Kidney (tissue), 14 donors: ENCODE measurements around the gene AACS. TPM values are rescaled to one million over a fixed set of nuclear protein-coding genes. Genes with fewer than 3 reads are reported as not detected.

Experiments used
- DNase-seq, 5 donors: peaks; one replicate each; pipeline ENCODE4 v3.0.0-alpha.2; 2013 to 2020
- FAIRE-seq: peaks from 2 replicates; lab custom pipeline; 2012; peaks lifted over from hg19 to GRCh38; lab: Jason Lieb, UNC
- H3K27ac ChIP-seq, 2 donors: one replicate each; pipeline ENCODE4 v1.7.0; 2013; ENCODE audit warnings: low read depth in 2 of 2, low read length in 2 of 2, inconsistent platforms in 1 of 2
- H3K27me3 ChIP-seq: one replicate; pipeline ENCODE4 v1.7.1; 2013; ENCODE audit warnings: low read length, inconsistent platforms; ENCODE audit not compliant: control insufficient read depth, insufficient read depth
- H3K36me3 ChIP-seq, 3 donors: one replicate each; pipeline versions ENCODE4 v1.7.0 to v1.7.1; 2013; ENCODE audit warnings: low read length in 3 of 3, control low read depth in 1 of 3, inconsistent platforms in 1 of 3; ENCODE audit not compliant: insufficient read depth in 3 of 3, control insufficient read depth in 2 of 3
- H3K4me1 ChIP-seq, 3 donors: one replicate each; pipeline versions ENCODE4 v1.7.0 to v1.7.1; 2013; ENCODE audit warnings: low read length in 3 of 3, inconsistent platforms in 1 of 3, low read depth in 1 of 3; ENCODE audit not compliant: control insufficient read depth in 2 of 3, insufficient read depth in 2 of 3
- H3K4me3 ChIP-seq, 3 donors: one replicate each; pipeline versions ENCODE4 v1.7.0 to v1.8.1; 2013; ENCODE audit warnings: low read length in 3 of 3, control low read depth in 1 of 3, inconsistent platforms in 1 of 3
- H3K9ac ChIP-seq, 3 donors: one replicate each; pipeline versions ENCODE4 v1.7.0 to v1.7.1; 2013; ENCODE audit warnings: low read length in 3 of 3, control low read depth in 1 of 3, inconsistent platforms in 1 of 3
- H3K9me3 ChIP-seq, 3 donors: one replicate each; pipeline versions ENCODE4 v1.7.0 to v1.7.1; 2013; ENCODE audit warnings: low read length in 3 of 3, control low read depth in 1 of 3, inconsistent platforms in 1 of 3; ENCODE audit not compliant: control insufficient read depth in 2 of 3, insufficient read depth in 1 of 3
- CTCF ChIP-seq: IDR thresholded peaks from 3 replicates; pipeline ENCODE4 v1.5.1; 2012; ENCODE audit warnings: mild to moderate bottlenecking, moderate library complexity, borderline replicate concordance; ENCODE audit not compliant: insufficient read depth; ENCODE audit errors: extremely low read depth
- intact Hi-C: fragments of 100-400 bp; cut with DNase I; formaldehyde crosslinking; loops from one replicate; pipeline ENCODE4 v1.11.1; 2022
- polyA plus RNA-seq: library from polyadenylated mRNA; stranded (reverse); fragments of 350-450 nt; fragmentation: Illumina TruSeq; extraction: RNeasy Lipid Tissue Mini Kit (QIAGEN cat#74804); gene quantifications from one replicate; pipeline ENCODE4 v1.2.3, GENCODE V29; 2014; ENCODE audit warnings: low read depth, low replicate concordance; ENCODE audit not compliant: insufficient read depth
- total RNA-seq: library from RNA; stranded (reverse); fragmentation: NEBNext Ultra II Directional; extraction: Animal tissue kit (Norgen Biotek cat#: 25700); gene quantifications from one replicate; pipeline ENCODE4 v1.2.1, GENCODE V29; 2021
- donor health status: control.
- donor health status: control.
- donor health status: control.
- donor health status: control.
- donor health status: control.
- donor health status: DM: yes; HTN: yes; CAD: no.
- donor health status: Normal renal cell carcinoma (clear cell type).

Gene AACS
- total and polyA plus RNA-seq, 2 donors from 2014 or later, result 20.9 TPM

GRCh38 chr12:125128439-125129178, 63.4 kb downstream of the AACS start:
- DNase-seq, result no peak

GRCh38 chr12:125129179-125129571, 63.9 kb downstream of the AACS start:
- Histone ChIP-seq H3K4me1 (no peaks in the 10 kb centered on the region), H3K4me3 (no peak overlapping the region), H3K9ac (no peak overlapping the region), H3K27ac (no peak overlapping the region), H3K36me3 (peaks cover 0 to 4% (median 0%) of the 10 kb centered on the region in 3 donors), H3K9me3 (no peaks in the 10 kb centered on the region), H3K27me3 (no peaks in the 10 kb centered on the region)
- no peak for FAIRE-seq
- no peak for DNase-seq
- no peak for TF ChIP-seq CTCF
- intact Hi-C loops, result no loop called here

More at GRCh38 chr12:125128439-125129178, 63.4 kb downstream of the AACS start:
- no peak overlapping the region for H3K9ac ChIP-seq
- H3K27me3 ChIP-seq, result no peaks in the 10 kb centered on the region
- no peak overlapping the region for H3K4me3 ChIP-seq
- H3K9me3 ChIP-seq, result no peaks in the 10 kb centered on the region
- H3K36me3 ChIP-seq, result peaks cover 0 to 4% (median 1%) of the 10 kb centered on the region in 3 donors
- no peak overlapping the region for H3K27ac ChIP-seq
- intact Hi-C loops, result no loop called here
- no peak for FAIRE-seq
- TF ChIP-seq CTCF, result no peak
- no peaks in the 10 kb centered on the region for H3K4me1 ChIP-seq

- H3K36me3 ChIP-seq, result peaks cover 0 to 3% (median 0%) of the 10 kb centered on the region in 3 donors
- FAIRE-seq (no peak), DNase-seq (no peak)
- no peak overlapping the region for H3K27ac ChIP-seq
- H3K9ac ChIP-seq, result no peak overlapping the region
- H3K4me3 ChIP-seq, result no peak overlapping the region
- intact Hi-C loops, result no loop called here
- no peak for TF ChIP-seq CTCF
- no peaks in the 10 kb centered on the region for H3K9me3 ChIP-seq
- no peaks in the 10 kb centered on the region for H3K27me3 ChIP-seq
- H3K4me1 ChIP-seq, result no peaks in the 10 kb centered on the region
These were observed 64.5 kb downstream of the AACS start for GRCh38 chr12:125129591-125130255.
